GM12878 (cell line): ENCODE results near the gene CTSL. TPM values are rescaled to one million over a fixed set of nuclear protein-coding genes. Genes with fewer than 3 reads are reported as not detected.

ENCODE experiments used
- ATAC-seq: fragments of 200-7000 bp; cut with Tn5 transposase; 3 replicates; pipeline ENCODE4 v1.9.1; 2020; ENCODE audit warnings: mild to moderate bottlenecking, moderate library complexity
- BruUV-seq: library from RNA; stranded (reverse); fragments of 400-500 nt; replicated peaks from 2 replicates; lab custom pipeline; 2021; lab: Mats Ljungman, UMichigan
- CTCF ChIA-PET: fragments of 300-600 bp; sonication (Branson Sonifier 250); formaldehyde crosslinking; extraction: SDS; loops from one replicate; lab custom pipeline; 2021; ENCODE audit warnings: inconsistent platforms; lab: Yijun Ruan, JAX
- POLR2A ChIA-PET: fragments of 350-600 bp; formaldehyde crosslinking; extraction: SDS; loops from one replicate; lab custom pipeline; 2021; ENCODE audit warnings: inconsistent platforms; lab: Charles Lee
- RAD21 ChIA-PET: fragments of 300-600 bp; sonication (Branson Sonifier 250); formaldehyde crosslinking; loops from one replicate; lab custom pipeline; 2023; ENCODE audit warnings: antibody characterized with exemption; ENCODE audit not compliant: unreplicated experiment; lab: Charles Lee
- SMC1A ChIA-PET: fragments of 300-600 bp; sonication (Branson Sonifier 250); formaldehyde crosslinking; loops from one replicate; lab custom pipeline; 2023; ENCODE audit not compliant: unreplicated experiment, uncharacterized antibody; lab: Charles Lee
- DNase-seq: peaks from one replicate; pipeline ENCODE4 v3.0.0-alpha.2; 2011; ENCODE audit warnings: low read depth, low spot score
- FAIRE-seq: peaks from 3 replicates; lab custom pipeline; 2011; peaks lifted over from hg19 to GRCh38; lab: Jason Lieb, UNC
- H2AFZ ChIP-seq: 2 replicates; pipeline ENCODE4 v1.6.0; 2011; ENCODE audit warnings: low read depth, low read length, control low read depth; ENCODE audit not compliant: control insufficient read depth
- H3K27ac ChIP-seq: 2 replicates; pipeline ENCODE4 v1.5.1; 2011; ENCODE audit warnings: control low read depth; ENCODE audit not compliant: control insufficient read depth, insufficient read depth
- H3K27me3 ChIP-seq, 2 experiments: replicated peaks in 1 of 2; 2 replicates each; pipeline versions ENCODE4 v1.6.0 to v1.6.1; 2011; ENCODE audit warnings: low read length in 1 of 2; ENCODE audit not compliant: control insufficient read depth in 2 of 2, insufficient read depth in 2 of 2
- H3K36me3 ChIP-seq, 2 experiments: 2 replicates each; pipeline ENCODE4 v1.5.1; 2011; ENCODE audit warnings: low read length in 1 of 2; ENCODE audit not compliant: control insufficient read depth in 2 of 2, insufficient read depth in 2 of 2
- H3K4me1 ChIP-seq: 2 replicates; pipeline ENCODE4 v1.6.1; 2011; ENCODE audit warnings: mild to moderate bottlenecking, low read length, moderate library complexity, mixed read lengths; ENCODE audit not compliant: control insufficient read depth, insufficient read depth
- H3K4me2 ChIP-seq: 2 replicates; pipeline ENCODE4 v1.6.0; 2011; ENCODE audit warnings: control low read depth; ENCODE audit not compliant: control insufficient read depth, insufficient read depth
- H3K4me3 ChIP-seq: fragments of 200-600 bp; sonication (generic); 2 replicates; pipeline ENCODE4 v1.5.1; 2016
- H3K79me2 ChIP-seq: 2 replicates; pipeline ENCODE4 v1.6.0; 2011; ENCODE audit warnings: low read length; ENCODE audit not compliant: control insufficient read depth, insufficient read depth
- H3K9ac ChIP-seq: 2 replicates; pipeline ENCODE4 v1.8.0; 2011; ENCODE audit warnings: low read length, control low read depth, mixed read lengths; ENCODE audit not compliant: control insufficient read depth, insufficient read depth
- H3K9me3 ChIP-seq: replicated peaks from 3 replicates; pipeline ENCODE4 v1.5.1; 2011; ENCODE audit warnings: mild to moderate bottlenecking, low read length; ENCODE audit not compliant: control insufficient read depth, insufficient read depth
- H4K20me1 ChIP-seq: 2 replicates; pipeline ENCODE4 v1.6.0; 2011; ENCODE audit not compliant: control insufficient read depth, insufficient read depth
- ASH2L ChIP-seq: fragments of 300-600, 200-600 bp; sonication (generic); IDR thresholded peaks from 2 replicates; pipeline ENCODE4 v1.6.1; 2017; ENCODE audit warnings: low read depth, mild to moderate bottlenecking, borderline replicate concordance
- EP300 ChIP-seq, 2 experiments: fragments of 150-350 bp in 1 of 2; IDR thresholded peaks; 2 replicates each; pipeline ENCODE4 v1.6.1; 2011 to 2012; ENCODE audit warnings: low read depth in 2 of 2, low read length in 2 of 2, borderline replicate concordance in 1 of 2, improper control_type of control experiment in 1 of 2, inconsistent platforms in 1 of 2; ENCODE audit not compliant: control insufficient read depth in 1 of 2
- HDAC2 ChIP-seq: fragments of 200-600 bp; sonication (generic); IDR thresholded peaks from 2 replicates; pipeline ENCODE4 v1.6.1; 2017
- HDAC6 ChIP-seq: fragments of 200-600 bp; sonication (generic); IDR thresholded peaks from one replicate; pipeline ENCODE4 v1.8.0; 2017; ENCODE audit warnings: antibody characterized with exemption; ENCODE audit not compliant: unreplicated experiment
- IRF4 ChIP-seq: IDR thresholded peaks from 2 replicates; pipeline ENCODE4 v1.6.1; 2011; ENCODE audit warnings: low read depth, low read length
- SIN3A ChIP-seq: IDR thresholded peaks from 2 replicates; pipeline ENCODE4 v1.6.1; 2012; ENCODE audit warnings: low read depth, low read length, improper control_type of control experiment
- SUPT20H ChIP-seq: IDR thresholded peaks from 2 replicates; pipeline ENCODE4 v1.6.1; 2011; ENCODE audit warnings: low read depth, mild to moderate bottlenecking, low read length, moderate library complexity, borderline replicate concordance; ENCODE audit not compliant: control insufficient read depth
- TAF1 ChIP-seq: IDR thresholded peaks from 2 replicates; pipeline ENCODE4 v1.6.1; 2011; ENCODE audit warnings: mild to moderate bottlenecking, low read depth, low read length, borderline replicate concordance
- ZNF384 ChIP-seq: IDR thresholded peaks from 2 replicates; pipeline ENCODE4 v1.6.1; 2012; ENCODE audit warnings: low read depth, mild to moderate bottlenecking, low read length, improper control_type of control experiment, borderline replicate concordance
- WGBS: methylation state at CpG from one replicate; pipeline ENCODE4 v1.1.6; 2016; ENCODE audit warnings: low lambda C conversion rate; ENCODE audit not compliant: insufficient replicate concordance, insufficient coverage; ENCODE audit errors: missing lambda C conversion rate; 5-methylcytosine and 5-hydroxymethylcytosine counted together
- in situ Hi-C: fragments of 300-500 bp; cut with MboI; formaldehyde crosslinking; loops from 9 replicates; pipeline ENCODE4 v1.14.3; 2018; ENCODE audit warnings: mixed read lengths
- intact Hi-C: fragments of 100-400 bp; cut with micrococcal nuclease; formaldehyde crosslinking; loops from one replicate; pipeline ENCODE4 v1.14.2; 2022; ENCODE audit not compliant: unreplicated experiment
- polyA plus RNA-seq, 11 experiments: library from polyadenylated mRNA; depleted of rRNA in 4 of 11; unstranded in 6 of 11; stranded (reverse) in 5 of 11; fragments of >200 nt; fragmentation: Nextera tagmentation in 4 of 11; fragmentation: Illumina TruSeq in 1 of 11; extraction: Ambion mirVana in 4 of 11; extraction: Trizol in 1 of 11; gene quantifications; 1 replicate in 1 of 11; 2 replicates in 10 of 11; pipeline versions ENCODE4 v1.2.1 to v1.2.3, GENCODE V29; 2011 to 2016; ENCODE audit warnings: inconsistent platforms in 2 of 11, missing spikeins in 2 of 11, low read depth in 1 of 11
- total RNA-seq, 4 experiments: library from RNA; depleted of rRNA in 3 of 4; stranded (reverse); fragments of >200 nt in 3 of 4; fragmentation: Illumina TruSeq in 1 of 4; extraction: Trizol in 1 of 4; gene quantifications; 2 replicates each; pipeline versions ENCODE4 v1.2.1 to v1.2.3, GENCODE V29; 2013 to 2021
- TF ChIP-seq, protein P1 (sequence below): fragments of 450-650 bp; IDR thresholded peaks from 2 replicates; pipeline ENCODE4 v1.6.1; 2016; ENCODE audit warnings: mild to moderate bottlenecking
- TF ChIP-seq, protein P2 (sequence below): fragments of 450-650 bp; IDR thresholded peaks from 2 replicates; pipeline ENCODE4 v1.6.1; 2017; ENCODE audit warnings: low read depth, mild to moderate bottlenecking, moderate library complexity
- TF ChIP-seq, protein P3 (sequence below): IDR thresholded peaks from 2 replicates; pipeline ENCODE4 v1.6.1; 2012; ENCODE audit warnings: low read depth, low read length, improper control_type of control experiment

CTSL gene
- total and polyA plus RNA-seq, 10 of the 15 experiments (the other 5 are each of a cell fraction or from before 2014, with no cell fraction given) = 0.24 to 0.72 TPM; not detected in 8

DNA sequence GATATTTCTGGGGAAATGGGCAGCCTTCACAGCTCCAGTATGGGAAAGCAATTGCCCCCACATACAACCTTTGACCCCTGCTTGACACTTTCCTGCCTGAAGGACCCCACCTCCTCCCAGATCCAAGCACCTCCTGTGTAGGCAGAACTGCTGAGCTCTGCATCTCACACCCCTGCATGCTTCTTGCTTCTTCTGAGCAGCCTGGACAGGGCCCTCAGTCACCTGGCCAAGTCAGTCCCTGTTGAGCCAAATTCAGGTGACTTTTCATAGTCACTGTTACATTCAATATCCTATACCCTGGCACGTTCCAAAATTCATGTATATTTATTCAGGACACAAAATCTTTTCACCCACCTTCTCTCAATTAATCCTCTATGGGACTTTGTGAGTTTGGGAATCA is 30.4 kb upstream of the CTSL start:
- Histone ChIP-seq H3K27ac (no peak overlapping the region), H4K20me1 (no peaks in the 10 kb centered on the region), H3K4me1 (no peaks in the 10 kb centered on the region), H3K27me3 (no peaks in the 10 kb centered on the region), H3K9ac (no peak overlapping the region), H3K9me3 (no peaks in the 10 kb centered on the region), H3K36me3 (peaks cover 4 to 15% of the 10 kb centered on the region in 2 experiments; a peak in 3 of 4 replicates), H2AFZ (no peak overlapping the region), H3K4me2 (no peak overlapping the region), H3K79me2 (no peaks in the 10 kb centered on the region), H3K4me3 (no peak overlapping the region)
- POLR2A ChIA-PET = no interaction called here
- no peak for FAIRE-seq
- SMC1A ChIA-PET = no interaction called here
- ATAC-seq = no peak
- BruUV-seq = no TSS peak
- CTCF ChIA-PET = no interaction called here
- RAD21 ChIA-PET = no interaction called here
- intact Hi-C loops (no loop called here), in situ Hi-C loops (no loop called here)
- DNase-seq = no peak
- WGBS = 4% methylated on average over 1 of the region's 1 CpG
- TF ChIP-seq HDAC6 = no peak
- no peak for TF ChIP-seq ASH2L
- TF ChIP-seq, protein P1, sequence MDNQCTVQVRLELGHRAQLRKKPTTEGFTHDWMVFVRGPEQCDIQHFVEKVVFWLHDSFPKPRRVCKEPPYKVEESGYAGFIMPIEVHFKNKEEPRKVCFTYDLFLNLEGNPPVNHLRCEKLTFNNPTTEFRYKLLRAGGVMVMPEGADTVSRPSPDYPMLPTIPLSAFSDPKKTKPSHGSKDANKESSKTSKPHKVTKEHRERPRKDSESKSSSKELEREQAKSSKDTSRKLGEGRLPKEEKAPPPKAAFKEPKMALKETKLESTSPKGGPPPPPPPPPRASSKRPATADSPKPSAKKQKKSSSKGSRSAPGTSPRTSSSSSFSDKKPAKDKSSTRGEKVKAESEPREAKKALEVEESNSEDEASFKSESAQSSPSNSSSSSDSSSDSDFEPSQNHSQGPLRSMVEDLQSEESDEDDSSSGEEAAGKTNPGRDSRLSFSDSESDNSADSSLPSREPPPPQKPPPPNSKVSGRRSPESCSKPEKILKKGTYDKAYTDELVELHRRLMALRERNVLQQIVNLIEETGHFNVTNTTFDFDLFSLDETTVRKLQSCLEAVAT = no peak
- TF ChIP-seq SIN3A = no peak
- no peak for TF ChIP-seq IRF4
- TF ChIP-seq EP300 (IDR thresholded peaks at IDR 0.05; ENCODE audit: borderline replicate concordance in 1 of 2, control insufficient read depth in 1 of 2, low read depth in 2 of 2, low read length in 2 of 2) = no peak
- TF ChIP-seq, protein P2, sequence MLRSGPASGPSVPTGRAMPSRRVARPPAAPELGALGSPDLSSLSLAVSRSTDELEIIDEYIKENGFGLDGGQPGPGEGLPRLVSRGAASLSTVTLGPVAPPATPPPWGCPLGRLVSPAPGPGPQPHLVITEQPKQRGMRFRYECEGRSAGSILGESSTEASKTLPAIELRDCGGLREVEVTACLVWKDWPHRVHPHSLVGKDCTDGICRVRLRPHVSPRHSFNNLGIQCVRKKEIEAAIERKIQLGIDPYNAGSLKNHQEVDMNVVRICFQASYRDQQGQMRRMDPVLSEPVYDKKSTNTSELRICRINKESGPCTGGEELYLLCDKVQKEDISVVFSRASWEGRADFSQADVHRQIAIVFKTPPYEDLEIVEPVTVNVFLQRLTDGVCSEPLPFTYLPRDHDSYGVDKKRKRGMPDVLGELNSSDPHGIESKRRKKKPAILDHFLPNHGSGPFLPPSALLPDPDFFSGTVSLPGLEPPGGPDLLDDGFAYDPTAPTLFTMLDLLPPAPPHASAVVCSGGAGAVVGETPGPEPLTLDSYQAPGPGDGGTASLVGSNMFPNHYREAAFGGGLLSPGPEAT = no peak
- TF ChIP-seq TAF1 = no peak
- TF ChIP-seq, protein P3, sequence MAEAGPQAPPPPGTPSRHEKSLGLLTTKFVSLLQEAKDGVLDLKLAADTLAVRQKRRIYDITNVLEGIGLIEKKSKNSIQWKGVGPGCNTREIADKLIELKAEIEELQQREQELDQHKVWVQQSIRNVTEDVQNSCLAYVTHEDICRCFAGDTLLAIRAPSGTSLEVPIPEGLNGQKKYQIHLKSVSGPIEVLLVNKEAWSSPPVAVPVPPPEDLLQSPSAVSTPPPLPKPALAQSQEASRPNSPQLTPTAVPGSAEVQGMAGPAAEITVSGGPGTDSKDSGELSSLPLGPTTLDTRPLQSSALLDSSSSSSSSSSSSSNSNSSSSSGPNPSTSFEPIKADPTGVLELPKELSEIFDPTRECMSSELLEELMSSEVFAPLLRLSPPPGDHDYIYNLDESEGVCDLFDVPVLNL = no peak
- no peak for TF ChIP-seq ZNF384
- TF ChIP-seq HDAC2 = no peak
- TF ChIP-seq SUPT20H = no peak
